ENCODE results near the gene RAB30. TPM values are rescaled to one million over a fixed set of nuclear protein-coding genes. Genes with fewer than 3 reads are reported as not detected.
A peak's percentile ranks its signal among the peaks of the same experiment; 100 is the strongest.

Gene RAB30
- total and polyA plus RNA-seq, 9 of the 15 experiments (the other 6 are each of a cell fraction or from before 2014, with no cell fraction given), result 0.29 to 1.3 (median 1.0) TPM

- TF ChIP-seq, protein P1, sequence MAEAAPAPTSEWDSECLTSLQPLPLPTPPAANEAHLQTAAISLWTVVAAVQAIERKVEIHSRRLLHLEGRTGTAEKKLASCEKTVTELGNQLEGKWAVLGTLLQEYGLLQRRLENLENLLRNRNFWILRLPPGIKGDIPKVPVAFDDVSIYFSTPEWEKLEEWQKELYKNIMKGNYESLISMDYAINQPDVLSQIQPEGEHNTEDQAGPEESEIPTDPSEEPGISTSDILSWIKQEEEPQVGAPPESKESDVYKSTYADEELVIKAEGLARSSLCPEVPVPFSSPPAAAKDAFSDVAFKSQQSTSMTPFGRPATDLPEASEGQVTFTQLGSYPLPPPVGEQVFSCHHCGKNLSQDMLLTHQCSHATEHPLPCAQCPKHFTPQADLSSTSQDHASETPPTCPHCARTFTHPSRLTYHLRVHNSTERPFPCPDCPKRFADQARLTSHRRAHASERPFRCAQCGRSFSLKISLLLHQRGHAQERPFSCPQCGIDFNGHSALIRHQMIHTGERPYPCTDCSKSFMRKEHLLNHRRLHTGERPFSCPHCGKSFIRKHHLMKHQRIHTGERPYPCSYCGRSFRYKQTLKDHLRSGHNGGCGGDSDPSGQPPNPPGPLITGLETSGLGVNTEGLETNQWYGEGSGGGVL (CRISPR knock-in tag; IDR thresholded peaks at IDR 0.05), result no peak
- TF ChIP-seq MTA2 (IDR thresholded peaks at IDR 0.05; ENCODE audit: low read depth) (peak; percentile 83), STAT6 (CRISPR knock-in tag; IDR thresholded peaks at IDR 0.05) (no peak), WHSC1 (IDR thresholded peaks at IDR 0.05; ENCODE audit: low read length) (no peak), ESRRA (IDR thresholded peaks at IDR 0.05; ENCODE audit: borderline replicate concordance, low read depth) (peak; percentile 88), ZNF586 (CRISPR knock-in tag; conservative IDR thresholded peaks at IDR 0.05) (no peak), MCM2 (IDR thresholded peaks at IDR 0.05; ENCODE audit: low read depth) (no peak), RHOXF2B (CRISPR knock-in tag; conservative IDR thresholded peaks at IDR 0.05) (0 out of 2 replicates have a peak, but pooled peaks have one; percentile 42), RBFOX2 (IDR thresholded peaks at IDR 0.05; ENCODE audit: low read depth, low read length) (peak; percentile 49; the same call in 1 of the 2 replicates), LCOR (CRISPR knock-in tag; IDR thresholded peaks at IDR 0.05) (no peak), U2AF2 (optimal IDR thresholded peaks at IDR 0.05; ENCODE audit: low read depth, low read length) (no peak)
- TF ChIP-seq, protein P2, sequence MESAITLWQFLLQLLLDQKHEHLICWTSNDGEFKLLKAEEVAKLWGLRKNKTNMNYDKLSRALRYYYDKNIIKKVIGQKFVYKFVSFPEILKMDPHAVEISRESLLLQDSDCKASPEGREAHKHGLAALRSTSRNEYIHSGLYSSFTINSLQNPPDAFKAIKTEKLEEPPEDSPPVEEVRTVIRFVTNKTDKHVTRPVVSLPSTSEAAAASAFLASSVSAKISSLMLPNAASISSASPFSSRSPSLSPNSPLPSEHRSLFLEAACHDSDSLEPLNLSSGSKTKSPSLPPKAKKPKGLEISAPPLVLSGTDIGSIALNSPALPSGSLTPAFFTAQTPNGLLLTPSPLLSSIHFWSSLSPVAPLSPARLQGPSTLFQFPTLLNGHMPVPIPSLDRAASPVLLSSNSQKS (CRISPR knock-in tag; IDR thresholded peaks at IDR 0.05), result no peak
- TF ChIP-seq, protein P3, sequence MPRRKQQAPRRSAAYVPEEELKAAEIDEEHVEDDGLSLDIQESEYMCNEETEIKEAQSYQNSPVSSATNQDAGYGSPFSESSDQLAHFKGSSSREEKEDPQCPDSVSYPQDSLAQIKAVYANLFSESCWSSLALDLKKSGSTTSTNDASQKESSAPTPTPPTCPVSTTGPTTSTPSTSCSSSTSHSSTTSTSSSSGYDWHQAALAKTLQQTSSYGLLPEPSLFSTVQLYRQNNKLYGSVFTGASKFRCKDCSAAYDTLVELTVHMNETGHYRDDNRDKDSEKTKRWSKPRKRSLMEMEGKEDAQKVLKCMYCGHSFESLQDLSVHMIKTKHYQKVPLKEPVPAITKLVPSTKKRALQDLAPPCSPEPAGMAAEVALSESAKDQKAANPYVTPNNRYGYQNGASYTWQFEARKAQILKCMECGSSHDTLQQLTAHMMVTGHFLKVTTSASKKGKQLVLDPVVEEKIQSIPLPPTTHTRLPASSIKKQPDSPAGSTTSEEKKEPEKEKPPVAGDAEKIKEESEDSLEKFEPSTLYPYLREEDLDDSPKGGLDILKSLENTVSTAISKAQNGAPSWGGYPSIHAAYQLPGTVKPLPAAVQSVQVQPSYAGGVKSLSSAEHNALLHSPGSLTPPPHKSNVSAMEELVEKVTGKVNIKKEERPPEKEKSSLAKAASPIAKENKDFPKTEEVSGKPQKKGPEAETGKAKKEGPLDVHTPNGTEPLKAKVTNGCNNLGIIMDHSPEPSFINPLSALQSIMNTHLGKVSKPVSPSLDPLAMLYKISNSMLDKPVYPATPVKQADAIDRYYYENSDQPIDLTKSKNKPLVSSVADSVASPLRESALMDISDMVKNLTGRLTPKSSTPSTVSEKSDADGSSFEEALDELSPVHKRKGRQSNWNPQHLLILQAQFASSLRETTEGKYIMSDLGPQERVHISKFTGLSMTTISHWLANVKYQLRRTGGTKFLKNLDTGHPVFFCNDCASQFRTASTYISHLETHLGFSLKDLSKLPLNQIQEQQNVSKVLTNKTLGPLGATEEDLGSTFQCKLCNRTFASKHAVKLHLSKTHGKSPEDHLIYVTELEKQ (CRISPR knock-in tag; IDR thresholded peaks at IDR 0.05), result no peak
- TF ChIP-seq, protein P4, sequence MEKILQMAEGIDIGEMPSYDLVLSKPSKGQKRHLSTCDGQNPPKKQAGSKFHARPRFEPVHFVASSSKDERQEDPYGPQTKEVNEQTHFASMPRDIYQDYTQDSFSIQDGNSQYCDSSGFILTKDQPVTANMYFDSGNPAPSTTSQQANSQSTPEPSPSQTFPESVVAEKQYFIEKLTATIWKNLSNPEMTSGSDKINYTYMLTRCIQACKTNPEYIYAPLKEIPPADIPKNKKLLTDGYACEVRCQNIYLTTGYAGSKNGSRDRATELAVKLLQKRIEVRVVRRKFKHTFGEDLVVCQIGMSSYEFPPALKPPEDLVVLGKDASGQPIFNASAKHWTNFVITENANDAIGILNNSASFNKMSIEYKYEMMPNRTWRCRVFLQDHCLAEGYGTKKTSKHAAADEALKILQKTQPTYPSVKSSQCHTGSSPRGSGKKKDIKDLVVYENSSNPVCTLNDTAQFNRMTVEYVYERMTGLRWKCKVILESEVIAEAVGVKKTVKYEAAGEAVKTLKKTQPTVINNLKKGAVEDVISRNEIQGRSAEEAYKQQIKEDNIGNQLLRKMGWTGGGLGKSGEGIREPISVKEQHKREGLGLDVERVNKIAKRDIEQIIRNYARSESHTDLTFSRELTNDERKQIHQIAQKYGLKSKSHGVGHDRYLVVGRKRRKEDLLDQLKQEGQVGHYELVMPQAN (IDR thresholded peaks at IDR 0.05; ENCODE audit: borderline replicate concordance), result no peak
- TF ChIP-seq, protein P5, sequence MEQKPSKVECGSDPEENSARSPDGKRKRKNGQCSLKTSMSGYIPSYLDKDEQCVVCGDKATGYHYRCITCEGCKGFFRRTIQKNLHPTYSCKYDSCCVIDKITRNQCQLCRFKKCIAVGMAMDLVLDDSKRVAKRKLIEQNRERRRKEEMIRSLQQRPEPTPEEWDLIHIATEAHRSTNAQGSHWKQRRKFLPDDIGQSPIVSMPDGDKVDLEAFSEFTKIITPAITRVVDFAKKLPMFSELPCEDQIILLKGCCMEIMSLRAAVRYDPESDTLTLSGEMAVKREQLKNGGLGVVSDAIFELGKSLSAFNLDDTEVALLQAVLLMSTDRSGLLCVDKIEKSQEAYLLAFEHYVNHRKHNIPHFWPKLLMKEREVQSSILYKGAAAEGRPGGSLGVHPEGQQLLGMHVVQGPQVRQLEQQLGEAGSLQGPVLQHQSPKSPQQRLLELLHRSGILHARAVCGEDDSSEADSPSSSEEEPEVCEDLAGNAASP (IDR thresholded peaks at IDR 0.05), result no peak
Measured at GRCh38 chr11:83007909-83008580, 63.7 kb downstream of the RAB30 start (continued).
